GM12878 (cell line): ENCODE measurements around the gene OR10H3. TPM values are rescaled to one million over a fixed set of nuclear protein-coding genes. Genes with fewer than 3 reads are reported as not detected.

Source experiments
- ATAC-seq: fragments of 200-7000 bp; cut with Tn5 transposase; 3 replicates; pipeline ENCODE4 v1.9.1; 2020; ENCODE audit warnings: mild to moderate bottlenecking, moderate library complexity
- BruUV-seq: library from RNA; stranded (reverse); fragments of 400-500 nt; replicated peaks from 2 replicates; lab custom pipeline; 2021; lab: Mats Ljungman, UMichigan
- CTCF ChIA-PET: fragments of 300-600 bp; sonication (Branson Sonifier 250); formaldehyde crosslinking; extraction: SDS; loops from one replicate; lab custom pipeline; 2021; ENCODE audit warnings: inconsistent platforms; lab: Yijun Ruan, JAX
- POLR2A ChIA-PET: fragments of 350-600 bp; formaldehyde crosslinking; extraction: SDS; loops from one replicate; lab custom pipeline; 2021; ENCODE audit warnings: inconsistent platforms; lab: Charles Lee
- RAD21 ChIA-PET: fragments of 300-600 bp; sonication (Branson Sonifier 250); formaldehyde crosslinking; loops from one replicate; lab custom pipeline; 2023; ENCODE audit warnings: antibody characterized with exemption; ENCODE audit not compliant: unreplicated experiment; lab: Charles Lee
- SMC1A ChIA-PET: fragments of 300-600 bp; sonication (Branson Sonifier 250); formaldehyde crosslinking; loops from one replicate; lab custom pipeline; 2023; ENCODE audit not compliant: unreplicated experiment, uncharacterized antibody; lab: Charles Lee
- DNase-seq: peaks from one replicate; pipeline ENCODE4 v3.0.0-alpha.2; 2011; ENCODE audit warnings: low read depth, low spot score
- FAIRE-seq: peaks from 3 replicates; lab custom pipeline; 2011; peaks lifted over from hg19 to GRCh38; lab: Jason Lieb, UNC
- H2AFZ ChIP-seq: 2 replicates; pipeline ENCODE4 v1.6.0; 2011; ENCODE audit warnings: low read depth, low read length, control low read depth; ENCODE audit not compliant: control insufficient read depth
- H3K27ac ChIP-seq: 2 replicates; pipeline ENCODE4 v1.5.1; 2011; ENCODE audit warnings: control low read depth; ENCODE audit not compliant: control insufficient read depth, insufficient read depth
- H3K27me3 ChIP-seq, 2 experiments: replicated peaks in 1 of 2; 2 replicates each; pipeline versions ENCODE4 v1.6.0 to v1.6.1; 2011; ENCODE audit warnings: low read length in 1 of 2; ENCODE audit not compliant: control insufficient read depth in 2 of 2, insufficient read depth in 2 of 2
- H3K36me3 ChIP-seq, 2 experiments: 2 replicates each; pipeline ENCODE4 v1.5.1; 2011; ENCODE audit warnings: low read length in 1 of 2; ENCODE audit not compliant: control insufficient read depth in 2 of 2, insufficient read depth in 2 of 2
- H3K4me1 ChIP-seq: 2 replicates; pipeline ENCODE4 v1.6.1; 2011; ENCODE audit warnings: mild to moderate bottlenecking, low read length, moderate library complexity, mixed read lengths; ENCODE audit not compliant: control insufficient read depth, insufficient read depth
- H3K4me2 ChIP-seq: 2 replicates; pipeline ENCODE4 v1.6.0; 2011; ENCODE audit warnings: control low read depth; ENCODE audit not compliant: control insufficient read depth, insufficient read depth
- H3K4me3 ChIP-seq: fragments of 200-600 bp; sonication (generic); 2 replicates; pipeline ENCODE4 v1.5.1; 2016
- H3K79me2 ChIP-seq: 2 replicates; pipeline ENCODE4 v1.6.0; 2011; ENCODE audit warnings: low read length; ENCODE audit not compliant: control insufficient read depth, insufficient read depth
- H3K9ac ChIP-seq: 2 replicates; pipeline ENCODE4 v1.8.0; 2011; ENCODE audit warnings: low read length, control low read depth, mixed read lengths; ENCODE audit not compliant: control insufficient read depth, insufficient read depth
- H3K9me3 ChIP-seq: replicated peaks from 3 replicates; pipeline ENCODE4 v1.5.1; 2011; ENCODE audit warnings: mild to moderate bottlenecking, low read length; ENCODE audit not compliant: control insufficient read depth, insufficient read depth
- H4K20me1 ChIP-seq: 2 replicates; pipeline ENCODE4 v1.6.0; 2011; ENCODE audit not compliant: control insufficient read depth, insufficient read depth
- ATF7 ChIP-seq: fragments of 450-650 bp; IDR thresholded peaks from 2 replicates; pipeline ENCODE4 v1.6.1; 2016; ENCODE audit warnings: low read depth, mild to moderate bottlenecking
- BCL3 ChIP-seq: IDR thresholded peaks from 2 replicates; pipeline ENCODE4 v1.6.1; 2011; ENCODE audit warnings: borderline replicate concordance, low read depth, mild to moderate bottlenecking, moderate library complexity, low read length; ENCODE audit not compliant: insufficient read depth, poor library complexity, severe bottlenecking
- BCLAF1 ChIP-seq: fragments of 450-650 bp; IDR thresholded peaks from 2 replicates; pipeline ENCODE4 v1.6.1; 2017; ENCODE audit warnings: antibody characterized with exemption, mild to moderate bottlenecking, moderate library complexity
- CBX3 ChIP-seq: fragments of 200-600 bp; sonication (generic); IDR thresholded peaks from 2 replicates; pipeline ENCODE4 v1.6.1; 2016; ENCODE audit warnings: low read depth, borderline replicate concordance
- EGR1 ChIP-seq, 2 experiments: IDR thresholded peaks; 1 replicate in 1 of 2; 2 replicates in 1 of 2; pipeline ENCODE4 v1.6.1; 2011 to 2012; ENCODE audit warnings: low read depth in 2 of 2, low read length in 2 of 2, borderline replicate concordance in 1 of 2, mild to moderate bottlenecking in 1 of 2, moderate library complexity in 1 of 2
- ESRRA ChIP-seq: IDR thresholded peaks from 2 replicates; pipeline ENCODE4 v1.6.1; 2012; ENCODE audit warnings: mild to moderate bottlenecking, low read length, improper control_type of control experiment
- IKZF2 ChIP-seq, 2 experiments: fragments of 450-650 bp; IDR thresholded peaks; 2 replicates each; pipeline ENCODE4 v1.6.1; 2017; ENCODE audit warnings: mild to moderate bottlenecking in 2 of 2, moderate library complexity in 2 of 2
- IRF4 ChIP-seq: IDR thresholded peaks from 2 replicates; pipeline ENCODE4 v1.6.1; 2011; ENCODE audit warnings: low read depth, low read length
- MEF2B ChIP-seq: fragments of 450-650 bp; IDR thresholded peaks from 2 replicates; pipeline ENCODE4 v1.6.1; 2018; ENCODE audit warnings: mild to moderate bottlenecking, moderate library complexity; ENCODE audit not compliant: partially characterized antibody, poor library complexity, severe bottlenecking
- MYB ChIP-seq: fragments of 150-350 bp; IDR thresholded peaks from 2 replicates; pipeline ENCODE4 v1.6.1; 2014; ENCODE audit warnings: mild to moderate bottlenecking, low read depth, low read length, borderline replicate concordance
- NFXL1 ChIP-seq: fragments of 450-650 bp; IDR thresholded peaks from 2 replicates; pipeline ENCODE4 v1.6.1; 2017; ENCODE audit warnings: antibody characterized with exemption, mild to moderate bottlenecking, borderline replicate concordance
- SIX5 ChIP-seq: IDR thresholded peaks from 2 replicates; pipeline ENCODE4 v1.6.1; 2011; ENCODE audit warnings: mild to moderate bottlenecking, low read depth, low read length, moderate library complexity; ENCODE audit not compliant: severe bottlenecking
- SMAD5 ChIP-seq: IDR thresholded peaks from 2 replicates; pipeline ENCODE4 v1.6.1; 2016; ENCODE audit warnings: antibody characterized with exemption, low read depth
- SMARCA5 ChIP-seq: fragments of 450-650 bp; IDR thresholded peaks from 2 replicates; pipeline ENCODE4 v1.6.1; 2017; ENCODE audit warnings: mild to moderate bottlenecking
- SP1 ChIP-seq: IDR thresholded peaks from one replicate; pipeline ENCODE4 v1.6.1; 2011; ENCODE audit warnings: low read depth, low read length
- SPI1 ChIP-seq: IDR thresholded peaks from 2 replicates; pipeline ENCODE4 v1.6.1; 2011; ENCODE audit warnings: low read depth, mild to moderate bottlenecking, low read length, moderate library complexity, borderline replicate concordance; ENCODE audit not compliant: insufficient read depth
- SREBF2 ChIP-seq: IDR thresholded peaks from 2 replicates; pipeline ENCODE4 v1.6.1; 2012; ENCODE audit warnings: mild to moderate bottlenecking, low read length
- USF2 ChIP-seq: IDR thresholded peaks from 2 replicates; pipeline ENCODE4 v1.6.1; 2011; ENCODE audit warnings: low read depth, low read length, improper control_type of control experiment, borderline replicate concordance
- ZNF274 ChIP-seq: IDR thresholded peaks from one replicate; pipeline ENCODE4 v1.8.0; 2011; ENCODE audit not compliant: insufficient read length, insufficient read depth
- WGBS: methylation state at CpG from one replicate; pipeline ENCODE4 v1.1.6; 2016; ENCODE audit warnings: low lambda C conversion rate; ENCODE audit not compliant: insufficient replicate concordance, insufficient coverage; ENCODE audit errors: missing lambda C conversion rate; 5-methylcytosine and 5-hydroxymethylcytosine counted together
- in situ Hi-C: fragments of 300-500 bp; cut with MboI; formaldehyde crosslinking; loops from 9 replicates; pipeline ENCODE4 v1.14.3; 2018; ENCODE audit warnings: mixed read lengths
- intact Hi-C: fragments of 100-400 bp; cut with micrococcal nuclease; formaldehyde crosslinking; loops from one replicate; pipeline ENCODE4 v1.14.2; 2022; ENCODE audit not compliant: unreplicated experiment
- polyA plus RNA-seq, 11 experiments: library from polyadenylated mRNA; depleted of rRNA in 4 of 11; unstranded in 6 of 11; stranded (reverse) in 5 of 11; fragments of >200 nt; fragmentation: Nextera tagmentation in 4 of 11; fragmentation: Illumina TruSeq in 1 of 11; extraction: Ambion mirVana in 4 of 11; extraction: Trizol in 1 of 11; gene quantifications; 1 replicate in 1 of 11; 2 replicates in 10 of 11; pipeline versions ENCODE4 v1.2.1 to v1.2.3, GENCODE V29; 2011 to 2016; ENCODE audit warnings: inconsistent platforms in 2 of 11, missing spikeins in 2 of 11, low read depth in 1 of 11
- total RNA-seq, 4 experiments: library from RNA; depleted of rRNA in 3 of 4; stranded (reverse); fragments of >200 nt in 3 of 4; fragmentation: Illumina TruSeq in 1 of 4; extraction: Trizol in 1 of 4; gene quantifications; 2 replicates each; pipeline versions ENCODE4 v1.2.1 to v1.2.3, GENCODE V29; 2013 to 2021

OR10H3 gene
- total and polyA plus RNA-seq, 10 of the 15 experiments (the other 5 are each of a cell fraction or from before 2014, with no cell fraction given) = not detected

GRCh38 chr19:15714638-15715037 is 23.1 kb upstream of the OR10H3 start:
- no peak overlapping the region for H3K4me3 ChIP-seq
- H3K4me2 ChIP-seq = no peak overlapping the region
- intact Hi-C loops = no loop called here
- no peaks in the 10 kb centered on the region for H4K20me1 ChIP-seq
- H3K9ac ChIP-seq = no peak overlapping the region
- H3K27ac ChIP-seq = no peak overlapping the region
- no peak overlapping the region for H2AFZ ChIP-seq
- H3K36me3 ChIP-seq = no peaks in the 10 kb centered on the region
- CTCF ChIA-PET = no interaction called here
- SMC1A ChIA-PET = no interaction called here
- in situ Hi-C loops = no loop called here
- no peaks in the 10 kb centered on the region for H3K4me1 ChIP-seq
- no peak for FAIRE-seq
- RAD21 ChIA-PET = interaction anchor here (0.6 kb wide), 1 partner anchor 16 kb away, joined by 3 read pairs; no protein-coding TSS in a partner anchor
- no peaks in the 10 kb centered on the region for H3K27me3 ChIP-seq
- H3K9me3 ChIP-seq = no peaks in the 10 kb centered on the region
- 1% methylated on average over 3 of the region's 3 CpGs for WGBS
- H3K79me2 ChIP-seq = no peaks in the 10 kb centered on the region
- POLR2A ChIA-PET = no interaction called here
- TF ChIP-seq IRF4 (no peak), BCLAF1 (no peak), SMAD5 (no peak), BCL3 (no peak), IKZF2 (IDR thresholded peaks at IDR 0.05) (no peak), SMARCA5 (no peak), SIX5 (no peak), ATF7 (no peak), EGR1 (IDR thresholded peaks at IDR 0.05; ENCODE audit: borderline replicate concordance in 1 of 2, low read depth in 2 of 2, low read length in 2 of 2) (no peak), MEF2B (no peak), SPI1 (no peak), USF2 (no peak), CBX3 (no peak), NFXL1 (no peak), MYB (no peak), SP1 (no peak), SREBF2 (no peak), ZNF274 (no peak), ESRRA (no peak)
- BruUV-seq = no TSS peak
- no peak for ATAC-seq
- no peak for DNase-seq
